Parathyroid adenoma (tissue), 2 donors: ENCODE data around the gene KLHL28.

ENCODE experiments used
- H2AFZ ChIP-seq: fragments of 300-600 bp; sonication (generic); one replicate; pipeline ENCODE4 v1.7.0; 2017; ENCODE audit warnings: antibody characterized with exemption, mild to moderate bottlenecking
- H3K27ac ChIP-seq: fragments of 300-600 bp; sonication (generic); one replicate; pipeline ENCODE4 v1.7.0; 2017
- H3K27me3 ChIP-seq: fragments of 300-600 bp; sonication (generic); one replicate; pipeline ENCODE4 v1.7.0; 2017; ENCODE audit warnings: low read length; ENCODE audit not compliant: control insufficient read depth, insufficient read depth
- H3K36me3 ChIP-seq: fragments of 300-600 bp; sonication (generic); one replicate; pipeline ENCODE4 v1.7.0; 2017; ENCODE audit warnings: low read length; ENCODE audit not compliant: control insufficient read depth, insufficient read depth
- H3K4me1 ChIP-seq: fragments of 300-600 bp; sonication (generic); one replicate; pipeline ENCODE4 v1.7.0; 2017; ENCODE audit warnings: control low read depth
- H3K4me2 ChIP-seq: fragments of 300-600 bp; sonication (generic); one replicate; pipeline ENCODE4 v1.7.0; 2017; ENCODE audit warnings: low read length
- H3K4me3 ChIP-seq: fragments of 300-600 bp; sonication (generic); one replicate; pipeline ENCODE4 v1.7.0; 2017; ENCODE audit warnings: low read depth, low read length
- H3K79me2 ChIP-seq: fragments of 300-600 bp; sonication (generic); one replicate; pipeline ENCODE4 v1.7.0; 2017; ENCODE audit warnings: control low read depth
- H3K9ac ChIP-seq: fragments of 300-600 bp; sonication (generic); one replicate; pipeline ENCODE4 v1.7.0; 2017; ENCODE audit warnings: mild to moderate bottlenecking
- H3K9me3 ChIP-seq: fragments of 300-600 bp; sonication (generic); one replicate; pipeline ENCODE4 v1.7.0; 2017; ENCODE audit warnings: low read length; ENCODE audit not compliant: control insufficient read depth
- CTCF ChIP-seq: fragments of 300-600 bp; sonication (generic); IDR thresholded peaks from one replicate; pipeline ENCODE4 v1.7.0; 2017; ENCODE audit warnings: antibody characterized with exemption, mild to moderate bottlenecking
- donor health status: primary hyperparathyroidism.

Gene KLHL28

GRCh38 chr14:44945264-44945663 lies 16.5 kb downstream of the KLHL28 start:
- H3K4me1 ChIP-seq: no peaks in the 10 kb centered on the region
- no peak overlapping the region for H3K4me2 ChIP-seq
- no peak for TF ChIP-seq CTCF

GRCh38 chr14:44944107-44944506 lies 17.6 kb downstream of the KLHL28 start:
- H3K79me2 ChIP-seq: peaks cover 23% of the 10 kb centered on the region
- no peaks in the 10 kb centered on the region for H3K9me3 ChIP-seq
- TF ChIP-seq CTCF: no peak
- H3K9ac ChIP-seq: no peak overlapping the region
- no peaks in the 10 kb centered on the region for H3K27me3 ChIP-seq
- no peak overlapping the region for H2AFZ ChIP-seq
- H3K36me3 ChIP-seq: no peaks in the 10 kb centered on the region
- no peaks in the 10 kb centered on the region for H3K4me1 ChIP-seq
- H3K4me2 ChIP-seq: no peak overlapping the region
- no peak overlapping the region for H3K27ac ChIP-seq
- no peak overlapping the region for H3K4me3 ChIP-seq

More at GRCh38 chr14:44945264-44945663, 16.5 kb downstream of the KLHL28 start:
- Histone ChIP-seq H3K36me3 (no peaks in the 10 kb centered on the region), H2AFZ (no peak overlapping the region), H3K27ac (no peak overlapping the region), H3K79me2 (peaks cover 22% of the 10 kb centered on the region), H3K4me3 (no peak overlapping the region), H3K27me3 (no peaks in the 10 kb centered on the region), H3K9ac (no peak overlapping the region), H3K9me3 (no peaks in the 10 kb centered on the region)

GRCh38 chr14:44942436-44942835 lies 19.3 kb downstream of the KLHL28 start:
- Histone ChIP-seq H3K9ac (no peak overlapping the region), H3K4me1 (no peaks in the 10 kb centered on the region), H3K9me3 (no peaks in the 10 kb centered on the region), H3K36me3 (no peaks in the 10 kb centered on the region), H3K27me3 (no peaks in the 10 kb centered on the region), H3K27ac (no peak overlapping the region), H3K4me3 (no peak overlapping the region), H3K4me2 (no peak overlapping the region), H2AFZ (no peak overlapping the region), H3K79me2 (peaks cover 23% of the 10 kb centered on the region)
- no peak for TF ChIP-seq CTCF

GRCh38 chr14:44941591-44941990 lies 20.2 kb downstream of the KLHL28 start:
- Histone ChIP-seq H3K27me3 (no peaks in the 10 kb centered on the region), H2AFZ (no peak overlapping the region), H3K4me2 (no peak overlapping the region), H3K79me2 (peaks cover 16% of the 10 kb centered on the region), H3K4me3 (no peak overlapping the region), H3K9me3 (no peaks in the 10 kb centered on the region), H3K27ac (no peak overlapping the region), H3K4me1 (no peaks in the 10 kb centered on the region), H3K36me3 (no peaks in the 10 kb centered on the region), H3K9ac (no peak overlapping the region)
- TF ChIP-seq CTCF: no peak

GRCh38 chr14:44940944-44941343 lies 20.8 kb downstream of the KLHL28 start:
- Histone ChIP-seq H3K9me3 (no peaks in the 10 kb centered on the region), H3K79me2 (peaks cover 15% of the 10 kb centered on the region), H3K4me3 (no peak overlapping the region), H3K4me2 (no peak overlapping the region), H2AFZ (no peak overlapping the region), H3K27ac (no peak overlapping the region), H3K36me3 (no peaks in the 10 kb centered on the region), H3K4me1 (no peaks in the 10 kb centered on the region), H3K27me3 (no peaks in the 10 kb centered on the region), H3K9ac (no peak overlapping the region)
- TF ChIP-seq CTCF: no peak
